Gastrocnemius medialis (tissue), 4 donors: Measurements from ENCODE around the gene FAT3.

ENCODE experiments used
- CTCF ChIP-seq, 5 experiments: fragments of 450-650 bp in 3 of 5; fragments of 200-600 bp in 2 of 5; sonication (generic) in 2 of 5; IDR thresholded peaks in 4 of 5; conservative IDR thresholded peaks in 1 of 5; 1 replicate in 4 of 5; 2 replicates in 1 of 5; pipeline ENCODE4 v1.5.1; 2016 to 2019; ENCODE audit warnings: antibody characterized with exemption in 5 of 5, mild to moderate bottlenecking in 3 of 5, moderate library complexity in 3 of 5
- POLR2A ChIP-seq, 2 donors: fragments of 450-650 bp; IDR thresholded peaks; one replicate each; pipeline ENCODE4 v1.6.1; 2017; ENCODE audit warnings: antibody characterized with exemption in 2 of 2, mild to moderate bottlenecking in 2 of 2, moderate library complexity in 2 of 2

GRCh38 chr11:92253945-92254344 lies 29.3 kb downstream of the FAT3 start:
- TF ChIP-seq CTCF (IDR thresholded peaks at IDR 0.05 in 4 of 5, conservative IDR thresholded peaks at IDR 0.05 in 1 of 5) (no peak), POLR2A (IDR thresholded peaks at IDR 0.05) (no peak)
